Testis (tissue), 2 donors: ENCODE measurements around the gene FGF3.

Experiments used
- CTCF ChIP-seq, 3 experiments: fragments of 450-650 bp in 2 of 3; fragments of 200-600 bp in 1 of 3; sonication (generic) in 1 of 3; IDR thresholded peaks; one replicate each; pipeline ENCODE4 v1.5.1; 2016 to 2019; ENCODE audit warnings: antibody characterized with exemption in 3 of 3, mild to moderate bottlenecking in 2 of 3, moderate library complexity in 1 of 3
- POLR2A ChIP-seq: fragments of 450-650 bp; IDR thresholded peaks from one replicate; pipeline ENCODE4 v1.6.1; 2017; ENCODE audit warnings: antibody characterized with exemption, mild to moderate bottlenecking, moderate library complexity

GRCh38 chr11:69865707-69866106, 46.5 kb upstream of the FGF3 start:
- TF ChIP-seq CTCF (IDR thresholded peaks at IDR 0.05) (no peak), POLR2A (no peak)
